ENCODE data around the gene FOXK2. TPM values are rescaled to one million over a fixed set of nuclear protein-coding genes. Genes with fewer than 3 reads are reported as not detected.

FOXK2 gene
- total RNA-seq, 1 donor from 2014 or later, result 76.6 TPM

GRCh38 chr17:82479602-82480001 is 39.9 kb upstream of the FOXK2 start:
- Mint-ChIP-seq H3K27me3 (no peaks in the 10 kb centered on the region), H3K9me3 (ENCODE audit: low read depth) (no peaks in the 10 kb centered on the region), H3K27ac (no peak overlapping the region), H3K4me1 (ENCODE audit: low read depth) (no peaks in the 10 kb centered on the region), H3K4me3 (ENCODE audit: low read depth) (no peak overlapping the region), H3K36me3 (ENCODE audit: insufficient read depth) (peaks cover 13% of the 10 kb centered on the region)
- TF ChIP-seq CTCF (IDR thresholded peaks at IDR 0.05; ENCODE audit: unreplicated experiment), result no peak
- DNase-seq (ENCODE audit: low spot score, unreplicated experiment), result no peak

GRCh38 chr17:82480318-82480717 is 39.2 kb upstream of the FOXK2 start:
- no peak for DNase-seq (ENCODE audit: low spot score, unreplicated experiment)
- no peak for TF ChIP-seq CTCF (IDR thresholded peaks at IDR 0.05; ENCODE audit: unreplicated experiment)
- no peaks in the 10 kb centered on the region for H3K27me3 Mint-ChIP-seq
- H3K4me1 Mint-ChIP-seq (ENCODE audit: low read depth), result no peaks in the 10 kb centered on the region
- H3K4me3 Mint-ChIP-seq (ENCODE audit: low read depth), result no peak overlapping the region
- no peaks in the 10 kb centered on the region for H3K9me3 Mint-ChIP-seq (ENCODE audit: low read depth)
- no peak overlapping the region for H3K27ac Mint-ChIP-seq
- peaks cover 16% of the 10 kb centered on the region for H3K36me3 Mint-ChIP-seq (ENCODE audit: insufficient read depth)

GRCh38 chr17:82483204-82483660 is 36.3 kb upstream of the FOXK2 start:
- no peak for DNase-seq (ENCODE audit: low spot score, unreplicated experiment)

GRCh38 chr17:82483836-82484235 is 35.7 kb upstream of the FOXK2 start:
- H3K4me1 Mint-ChIP-seq (ENCODE audit: low read depth), result no peaks in the 10 kb centered on the region
- H3K4me3 Mint-ChIP-seq (ENCODE audit: low read depth), result no peak overlapping the region
- DNase-seq (ENCODE audit: low spot score, unreplicated experiment), result no peak
- peaks cover 26% of the 10 kb centered on the region for H3K36me3 Mint-ChIP-seq (ENCODE audit: insufficient read depth)
- H3K27me3 Mint-ChIP-seq, result no peaks in the 10 kb centered on the region
- TF ChIP-seq CTCF (IDR thresholded peaks at IDR 0.05; ENCODE audit: unreplicated experiment), result no peak
- H3K9me3 Mint-ChIP-seq (ENCODE audit: low read depth), result no peaks in the 10 kb centered on the region
- no peak overlapping the region for H3K27ac Mint-ChIP-seq

More at GRCh38 chr17:82483204-82483660, 36.3 kb upstream of the FOXK2 start:
- Mint-ChIP-seq H3K27me3 (no peaks in the 10 kb centered on the region), H3K27ac (no peak overlapping the region), H3K9me3 (ENCODE audit: low read depth) (no peaks in the 10 kb centered on the region), H3K4me3 (ENCODE audit: low read depth) (no peak overlapping the region), H3K4me1 (ENCODE audit: low read depth) (no peaks in the 10 kb centered on the region), H3K36me3 (ENCODE audit: insufficient read depth) (peaks cover 26% of the 10 kb centered on the region)
- no peak for TF ChIP-seq CTCF (IDR thresholded peaks at IDR 0.05; ENCODE audit: unreplicated experiment)

GRCh38 chr17:82486231-82487094 is 33.1 kb upstream of the FOXK2 start:
- no peaks in the 10 kb centered on the region for H3K4me1 Mint-ChIP-seq (ENCODE audit: low read depth)
- H3K9me3 Mint-ChIP-seq (ENCODE audit: low read depth), result no peaks in the 10 kb centered on the region
- peaks cover 22% of the 10 kb centered on the region for H3K36me3 Mint-ChIP-seq (ENCODE audit: insufficient read depth)
- no peaks in the 10 kb centered on the region for H3K27me3 Mint-ChIP-seq
- TF ChIP-seq CTCF (IDR thresholded peaks at IDR 0.05; ENCODE audit: unreplicated experiment), result no peak
- DNase-seq (ENCODE audit: low spot score, unreplicated experiment), result no peak
- no peak overlapping the region for H3K27ac Mint-ChIP-seq
- no peak overlapping the region for H3K4me3 Mint-ChIP-seq (ENCODE audit: low read depth)
